Dermis microvascular lymphatic vessel endothelial cell (primary cell): Measurements from ENCODE around the gene ZFP36L2. TPM values are rescaled to one million over a fixed set of nuclear protein-coding genes. Genes with fewer than 3 reads are reported as not detected.
"Not testable (repeated sequence)": the region's sequence is repeated elsewhere in the genome, so short reads cannot be mapped to it uniquely, and the experiment has no call there.

Source experiments
- DNase-seq, 2 donors: peaks; one replicate each; pipeline versions ENCODE4 v3.0.0 to v3.0.0-alpha.2; 2010; ENCODE audit warnings: low read depth in 2 of 2
- total RNA-seq: library from RNA; depleted of rRNA; stranded (reverse); fragments of >200 nt; gene quantifications from 2 replicates; pipeline ENCODE4 v1.2.1, GENCODE V29; 2014

The ZFP36L2 gene
- total RNA-seq, 1 donor from 2014 or later: 13.4 TPM

GRCh38 chr2:43210125-43210466 lies 16.3 kb downstream of the ZFP36L2 start:
- no peak for DNase-seq

GRCh38 chr2:43209204-43209717 lies 17.1 kb downstream of the ZFP36L2 start:
- no peak for DNase-seq

GRCh38 chr2:43207553-43208300 lies 18.7 kb downstream of the ZFP36L2 start:
- DNase-seq: no peak

- no peak for DNase-seq
Observed at GRCh38 chr2:43206602-43207001, 19.8 kb downstream of the ZFP36L2 start.

GRCh38 chr2:43203373-43203772 lies 23.0 kb downstream of the ZFP36L2 start:
- no peak for DNase-seq

GRCh38 chr2:43202289-43202688 lies 24.1 kb downstream of the ZFP36L2 start:
- DNase-seq: no peak

GRCh38 chr2:43201497-43201896 lies 24.9 kb downstream of the ZFP36L2 start:
- DNase-seq: no peak

- DNase-seq: no peak
Observed at GRCh38 chr2:43201016-43201415, 25.4 kb downstream of the ZFP36L2 start.

GRCh38 chr2:43199492-43200488 lies 26.6 kb downstream of the ZFP36L2 start:
- no peak for DNase-seq

GRCh38 chr2:43198263-43198662 lies 28.1 kb downstream of the ZFP36L2 start:
- DNase-seq: no peak

- no peak for DNase-seq
Observed at GRCh38 chr2:43197588-43197896, 28.9 kb downstream of the ZFP36L2 start.

GRCh38 chr2:43196768-43197587 lies 29.4 kb downstream of the ZFP36L2 start:
- no peak for DNase-seq

- DNase-seq: no peak
Observed at GRCh38 chr2:43194121-43194869, 32.1 kb downstream of the ZFP36L2 start.

- DNase-seq: no peak
Observed at GRCh38 chr2:43193652-43194120, 32.7 kb downstream of the ZFP36L2 start.

GRCh38 chr2:43192744-43193651 lies 33.4 kb downstream of the ZFP36L2 start:
- DNase-seq: no peak

GRCh38 chr2:43191947-43192516 lies 34.4 kb downstream of the ZFP36L2 start:
- DNase-seq: no peak

- DNase-seq: no peak
Observed at GRCh38 chr2:43190311-43191052, 35.9 kb downstream of the ZFP36L2 start.

- DNase-seq: not testable (repeated sequence)
Observed at GRCh38 chr2:43189861-43190260, 36.5 kb downstream of the ZFP36L2 start.
